Measurements from ENCODE around the gene RCBTB2. TPM values are rescaled to one million over a fixed set of nuclear protein-coding genes. Genes with fewer than 3 reads are reported as not detected.
A peak's percentile ranks its signal among the peaks of the same experiment; 100 is the strongest.

Gene RCBTB2
- total RNA-seq, 1 donor from 2014 or later, result 2.0 TPM

DNA sequence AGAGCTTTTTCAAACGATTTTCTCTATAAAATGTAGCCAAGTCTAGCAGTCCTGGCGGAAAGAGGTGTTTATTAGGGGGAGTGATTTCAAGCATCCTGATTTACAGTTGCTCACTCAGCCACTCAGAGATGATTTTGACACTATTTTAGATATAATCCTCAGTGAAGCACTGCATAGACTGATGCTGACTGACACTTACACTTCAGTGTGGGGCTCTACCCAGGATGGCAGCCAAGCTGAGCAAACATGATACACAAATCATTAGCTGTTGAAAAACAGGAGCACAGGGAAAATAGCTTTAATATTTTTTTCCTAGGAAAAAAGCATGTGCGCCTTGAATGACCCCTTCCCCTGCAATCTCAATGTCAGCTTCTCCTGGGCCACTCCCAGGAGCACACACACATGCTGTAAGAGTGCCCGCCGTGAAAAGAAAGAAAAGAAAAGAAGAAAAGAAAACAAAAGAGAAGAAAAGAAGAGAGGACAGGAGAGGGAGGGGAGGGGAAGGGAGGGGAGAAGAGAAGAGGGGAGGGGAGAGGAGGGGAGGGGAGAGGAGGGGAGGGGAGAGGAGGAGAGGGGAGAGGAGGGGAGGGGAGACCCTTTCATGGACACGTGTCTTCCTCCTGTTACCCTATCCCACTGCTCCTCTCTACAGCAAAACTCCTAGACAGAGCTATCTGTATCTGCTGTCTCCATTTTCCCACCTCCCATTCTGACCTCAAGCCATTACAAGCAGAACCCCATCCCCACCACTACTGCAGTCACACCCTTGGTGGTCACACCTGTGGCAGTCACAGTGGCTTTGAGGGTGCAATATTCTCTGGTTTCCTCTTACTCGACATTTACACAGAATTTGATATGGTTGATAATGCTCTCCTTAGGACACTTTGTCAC, 36.4 kb downstream of the RCBTB2 start:
- Mint-ChIP-seq H3K27ac (peak overlapping the region; percentile 61), H3K4me1 (ENCODE audit: low read depth) (peaks cover 47% of the 10 kb centered on the region), H3K36me3 (ENCODE audit: low read depth) (peaks cover 10% of the 10 kb centered on the region), H3K4me3 (peak overlapping the region; percentile 51), H3K27me3 (ENCODE audit: insufficient read depth) (no peaks in the 10 kb centered on the region), H3K9me3 (no peaks in the 10 kb centered on the region)
- intact Hi-C loops (cut with micrococcal nuclease), result loop anchor here (10.0 kb wide), 1 partner anchor 52 kb away; no protein-coding TSS in a partner anchor
- DNase-seq (ENCODE audit: low spot score), result peak; percentile 41

DNA sequence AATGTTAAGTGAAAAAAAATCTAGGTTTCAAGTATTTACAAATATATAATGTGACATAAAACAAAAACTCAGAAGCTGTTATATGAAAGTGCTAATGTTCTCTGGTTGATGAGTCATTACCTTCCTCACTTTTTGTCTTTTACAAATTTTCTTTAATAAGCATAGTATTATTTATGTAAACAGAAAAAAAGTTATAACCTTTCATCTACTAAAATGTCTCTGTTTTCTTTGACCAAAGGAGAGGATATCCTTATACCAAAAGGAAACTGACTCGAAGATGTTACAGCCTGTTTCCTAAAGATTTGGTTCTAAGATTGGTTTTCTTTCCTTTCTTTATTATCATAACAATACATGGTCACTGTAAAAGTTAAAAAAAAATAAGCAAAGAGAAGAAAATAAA, 38.0 kb downstream of the RCBTB2 start:
- H3K36me3 Mint-ChIP-seq (ENCODE audit: low read depth), result peaks cover 7% of the 10 kb centered on the region
- intact Hi-C loops (cut with micrococcal nuclease), result loop anchor here (5.0 to 10.0 kb wide), 5 partner anchors 50 to 272 kb away; partner anchors contain the start of gene ITM2B

GRCh38 chr13:48493851-48494250, 39.0 kb downstream of the RCBTB2 start:
- no peak overlapping the region for H3K4me3 Mint-ChIP-seq
- H3K4me1 Mint-ChIP-seq (ENCODE audit: low read depth), result peaks cover 34% of the 10 kb centered on the region
- H3K9me3 Mint-ChIP-seq, result no peaks in the 10 kb centered on the region

More for the DNA sequence above, 38.0 kb downstream of the RCBTB2 start:
- no peak for DNase-seq (ENCODE audit: low spot score)
- no peak overlapping the region for H3K4me3 Mint-ChIP-seq
- H3K27ac Mint-ChIP-seq, result no peak overlapping the region
- H3K4me1 Mint-ChIP-seq (ENCODE audit: low read depth), result peaks cover 35% of the 10 kb centered on the region
- no peaks in the 10 kb centered on the region for H3K27me3 Mint-ChIP-seq (ENCODE audit: insufficient read depth)
- H3K9me3 Mint-ChIP-seq, result no peaks in the 10 kb centered on the region

GRCh38 chr13:48493066-48493765, 39.7 kb downstream of the RCBTB2 start:
- no peaks in the 10 kb centered on the region for H3K27me3 Mint-ChIP-seq (ENCODE audit: insufficient read depth)
- no peaks in the 10 kb centered on the region for H3K9me3 Mint-ChIP-seq
- no peak overlapping the region for H3K4me3 Mint-ChIP-seq
- no peak for DNase-seq (ENCODE audit: low spot score)
- H3K36me3 Mint-ChIP-seq (ENCODE audit: low read depth), result peaks cover 3% of the 10 kb centered on the region
- no peak overlapping the region for H3K27ac Mint-ChIP-seq
- intact Hi-C loops (cut with micrococcal nuclease), result loop anchor here (2.0 to 10.0 kb wide), 7 partner anchors 48 to 388 kb away; partner anchors contain the start of gene ITM2B
- H3K4me1 Mint-ChIP-seq (ENCODE audit: low read depth), result peaks cover 36% of the 10 kb centered on the region

More at GRCh38 chr13:48493851-48494250, 39.0 kb downstream of the RCBTB2 start:
- Mint-ChIP-seq H3K36me3 (ENCODE audit: low read depth) (peaks cover 5% of the 10 kb centered on the region), H3K27ac (no peak overlapping the region), H3K27me3 (ENCODE audit: insufficient read depth) (no peaks in the 10 kb centered on the region)
- DNase-seq (ENCODE audit: low spot score), result no peak
- intact Hi-C loops (cut with micrococcal nuclease), result loop anchor here (2.0 to 10.0 kb wide), 7 partner anchors 49 to 387 kb away; partner anchors contain the start of gene ITM2B

DNA sequence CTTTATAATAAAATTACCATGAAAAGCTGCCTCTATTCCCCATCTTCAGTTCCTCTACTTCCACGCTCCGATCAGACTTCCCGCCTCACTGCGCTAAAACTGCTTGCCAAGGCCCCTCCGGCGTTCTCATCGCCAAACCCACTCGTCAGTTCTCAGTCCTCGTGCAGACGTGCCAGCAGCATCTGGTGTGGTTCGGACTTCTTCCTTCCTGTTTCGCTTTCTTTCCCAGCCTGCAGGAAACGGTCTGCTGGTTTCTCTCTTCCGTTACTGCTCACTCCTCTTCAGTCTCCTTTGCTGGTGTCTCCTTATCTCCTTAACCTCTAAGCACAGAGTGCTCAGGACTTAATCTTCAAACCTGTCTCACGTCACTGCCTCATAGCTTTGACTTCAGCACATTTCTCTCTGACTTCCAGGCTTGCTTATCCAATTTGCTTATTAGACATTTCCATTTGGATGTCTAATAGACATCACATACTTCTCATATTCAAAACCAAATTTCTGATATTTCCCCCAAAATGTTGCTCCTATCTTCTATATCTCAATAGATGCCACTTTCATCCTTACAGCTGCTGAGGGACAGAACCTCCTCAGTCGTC, 40.3 kb downstream of the RCBTB2 start:
- DNase-seq (ENCODE audit: low spot score), result peak; percentile 68
- no peaks in the 10 kb centered on the region for H3K27me3 Mint-ChIP-seq (ENCODE audit: insufficient read depth)
- H3K36me3 Mint-ChIP-seq (ENCODE audit: low read depth), result peaks cover 8% of the 10 kb centered on the region
- H3K4me3 Mint-ChIP-seq, result no peak overlapping the region
- intact Hi-C loops (cut with micrococcal nuclease), result loop anchor here (1.0 to 10.0 kb wide), 10 partner anchors 13 to 388 kb away; partner anchors contain the start of gene ITM2B
- peaks cover 2% of the 10 kb centered on the region for H3K9me3 Mint-ChIP-seq
- H3K4me1 Mint-ChIP-seq (ENCODE audit: low read depth), result peaks cover 39% of the 10 kb centered on the region
- no peak overlapping the region for H3K27ac Mint-ChIP-seq

GRCh38 chr13:48492096-48492440, 40.8 kb downstream of the RCBTB2 start:
- intact Hi-C loops (cut with micrococcal nuclease), result loop anchor here (1.0 to 10.0 kb wide), 10 partner anchors 13 to 389 kb away; partner anchors contain the start of gene ITM2B
- Mint-ChIP-seq H3K4me3 (no peak overlapping the region), H3K9me3 (peaks cover 6% of the 10 kb centered on the region), H3K27ac (no peak overlapping the region), H3K4me1 (ENCODE audit: low read depth) (peaks cover 38% of the 10 kb centered on the region), H3K27me3 (ENCODE audit: insufficient read depth) (no peaks in the 10 kb centered on the region), H3K36me3 (ENCODE audit: low read depth) (peaks cover 10% of the 10 kb centered on the region)
- no peak for DNase-seq (ENCODE audit: low spot score)

- DNase-seq (ENCODE audit: low spot score), result no peak
- no peak overlapping the region for H3K4me3 Mint-ChIP-seq
- intact Hi-C loops (cut with micrococcal nuclease), result loop anchor here (1.0 to 10.0 kb wide), 10 partner anchors 14 to 389 kb away; partner anchors contain the start of gene ITM2B
- H3K27ac Mint-ChIP-seq, result peak overlapping the region; percentile 57
- H3K27me3 Mint-ChIP-seq (ENCODE audit: insufficient read depth), result no peaks in the 10 kb centered on the region
- peaks cover 13% of the 10 kb centered on the region for H3K36me3 Mint-ChIP-seq (ENCODE audit: low read depth)
- peaks cover 6% of the 10 kb centered on the region for H3K9me3 Mint-ChIP-seq
- H3K4me1 Mint-ChIP-seq (ENCODE audit: low read depth), result peaks cover 33% of the 10 kb centered on the region
Measured at GRCh38 chr13:48491423-48492095, 41.3 kb downstream of the RCBTB2 start.

GRCh38 chr13:48490241-48490640, 42.6 kb downstream of the RCBTB2 start:
- peaks cover 16% of the 10 kb centered on the region for H3K36me3 Mint-ChIP-seq (ENCODE audit: low read depth)
- H3K27ac Mint-ChIP-seq, result no peak overlapping the region
- intact Hi-C loops (cut with micrococcal nuclease), result loop anchor here (5.0 to 10.0 kb wide), 5 partner anchors 45 to 277 kb away; partner anchors contain the start of gene ITM2B
- no peaks in the 10 kb centered on the region for H3K27me3 Mint-ChIP-seq (ENCODE audit: insufficient read depth)
- DNase-seq (ENCODE audit: low spot score), result no peak
- peaks cover 29% of the 10 kb centered on the region for H3K4me1 Mint-ChIP-seq (ENCODE audit: low read depth)
- H3K4me3 Mint-ChIP-seq, result no peak overlapping the region
- H3K9me3 Mint-ChIP-seq, result peaks cover 6% of the 10 kb centered on the region

- intact Hi-C loops (cut with micrococcal nuclease), result loop anchor here (5.0 to 10.0 kb wide), 5 partner anchors 45 to 278 kb away; partner anchors contain the start of gene ITM2B
- no peak overlapping the region for H3K27ac Mint-ChIP-seq
- H3K9me3 Mint-ChIP-seq, result peaks cover 6% of the 10 kb centered on the region
- peaks cover 18% of the 10 kb centered on the region for H3K36me3 Mint-ChIP-seq (ENCODE audit: low read depth)
- peaks cover 24% of the 10 kb centered on the region for H3K4me1 Mint-ChIP-seq (ENCODE audit: low read depth)
- no peaks in the 10 kb centered on the region for H3K27me3 Mint-ChIP-seq (ENCODE audit: insufficient read depth)
- DNase-seq (ENCODE audit: low spot score), result no peak
- H3K4me3 Mint-ChIP-seq, result no peak overlapping the region
Measured at GRCh38 chr13:48489666-48490065, 43.2 kb downstream of the RCBTB2 start.

DNA sequence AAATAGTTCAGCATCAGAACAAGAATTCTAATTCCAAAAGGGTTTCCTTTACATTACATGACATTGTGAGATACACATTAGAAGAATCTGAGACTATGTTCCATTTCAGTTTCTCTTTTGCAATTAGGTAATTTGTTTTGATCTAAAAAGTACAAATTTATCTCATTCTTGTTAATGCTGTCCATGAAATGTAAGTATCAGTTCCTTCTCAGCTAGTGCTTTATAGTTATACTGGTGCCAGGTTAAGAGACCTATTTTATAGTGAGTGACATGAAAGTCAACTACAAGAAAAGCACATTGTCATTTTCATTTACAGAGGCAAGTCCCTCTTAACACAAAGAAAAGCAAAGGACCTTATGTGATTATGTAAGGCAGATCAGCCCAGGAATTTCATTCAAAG, 43.9 kb downstream of the RCBTB2 start:
- Mint-ChIP-seq H3K27me3 (ENCODE audit: insufficient read depth) (no peaks in the 10 kb centered on the region), H3K27ac (no peak overlapping the region), H3K4me3 (peak overlapping the region; percentile 5), H3K4me1 (ENCODE audit: low read depth) (peaks cover 24% of the 10 kb centered on the region), H3K9me3 (peaks cover 6% of the 10 kb centered on the region), H3K36me3 (ENCODE audit: low read depth) (peaks cover 18% of the 10 kb centered on the region)
- no peak for DNase-seq (ENCODE audit: low spot score)
- intact Hi-C loops (cut with micrococcal nuclease), result no loop called here

DNA sequence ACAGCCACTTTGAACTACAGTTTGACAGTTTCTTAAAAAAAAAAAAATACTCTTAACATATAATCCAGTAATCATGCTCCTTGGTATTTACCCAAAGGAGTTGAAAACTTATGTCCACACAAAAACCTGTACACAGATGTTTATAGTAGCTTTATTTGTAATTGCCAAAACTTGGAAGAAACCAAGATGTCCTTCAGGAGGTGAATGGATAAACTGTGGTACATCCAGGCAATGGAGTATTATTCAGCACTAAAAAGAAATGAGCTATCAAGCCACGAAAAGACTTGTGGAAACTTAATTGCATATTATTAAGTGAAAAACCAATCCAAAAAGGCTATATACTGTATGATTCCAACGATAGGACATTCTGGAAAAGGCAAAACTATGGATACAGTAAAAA, 44.9 kb downstream of the RCBTB2 start:
- Mint-ChIP-seq H3K27me3 (ENCODE audit: insufficient read depth) (no peaks in the 10 kb centered on the region), H3K9me3 (peaks cover 6% of the 10 kb centered on the region), H3K4me3 (no peak overlapping the region), H3K36me3 (ENCODE audit: low read depth) (peaks cover 22% of the 10 kb centered on the region), H3K27ac (no peak overlapping the region), H3K4me1 (ENCODE audit: low read depth) (peaks cover 24% of the 10 kb centered on the region)
- no peak for DNase-seq (ENCODE audit: low spot score)
- intact Hi-C loops (cut with micrococcal nuclease), result no loop called here

DNA sequence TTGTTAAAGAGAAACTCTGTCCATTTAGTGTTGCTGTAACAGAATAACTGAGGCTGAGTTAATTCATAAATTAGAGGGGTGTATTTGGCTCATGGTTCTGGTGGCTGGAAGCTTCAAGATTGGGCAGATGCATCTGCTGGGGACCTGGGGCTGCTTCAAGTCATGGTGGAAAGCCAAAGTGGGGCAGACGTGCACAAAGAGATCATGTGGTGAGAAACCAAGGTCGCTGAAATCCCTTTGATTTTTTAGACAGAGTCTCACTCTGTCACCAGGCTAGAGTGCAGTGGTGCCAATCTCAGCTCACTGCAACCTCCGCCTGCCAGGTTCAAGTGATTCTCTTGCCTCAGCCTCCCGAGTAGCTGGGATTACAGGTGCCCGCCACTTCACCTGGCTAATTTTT, 46.0 kb downstream of the RCBTB2 start:
- DNase-seq (ENCODE audit: low spot score), result no peak
- H3K9me3 Mint-ChIP-seq, result peaks cover 6% of the 10 kb centered on the region
- no peaks in the 10 kb centered on the region for H3K27me3 Mint-ChIP-seq (ENCODE audit: insufficient read depth)
- no peak overlapping the region for H3K27ac Mint-ChIP-seq
- peaks cover 31% of the 10 kb centered on the region for H3K36me3 Mint-ChIP-seq (ENCODE audit: low read depth)
- peaks cover 24% of the 10 kb centered on the region for H3K4me1 Mint-ChIP-seq (ENCODE audit: low read depth)
- H3K4me3 Mint-ChIP-seq, result no peak overlapping the region
- intact Hi-C loops (cut with micrococcal nuclease), result no loop called here
